Gastrocnemius medialis (tissue), 4 donors: ENCODE data around the gene DEK. TPM values are rescaled to one million over a fixed set of nuclear protein-coding genes. Genes with fewer than 3 reads are reported as not detected.

Experiments
- ATAC-seq, 2 donors: fragments of 150-250 bp; one replicate each; pipeline ENCODE4 v1.9.1; 2016
- DNase-seq, 2 donors: peaks; one replicate each; pipeline ENCODE4 v3.0.0-alpha.2; 2019
- H3K27ac ChIP-seq, 4 donors: fragments of 200-600 bp; sonication (generic); 1 replicate in 1 of 4; 2 replicates in 3 of 4; pipeline ENCODE4 v1.5.1; 2016 to 2018; ENCODE audit warnings: mild to moderate bottlenecking in 2 of 4, moderate library complexity in 1 of 4
- H3K27me3 ChIP-seq, 3 donors: fragments of 200-600 bp; sonication (generic) in 2 of 3; 1 replicate in 1 of 3; 2 replicates in 2 of 3; pipeline versions ENCODE4 v1.5.1 to v1.6.0; 2016 to 2019; ENCODE audit warnings: mild to moderate bottlenecking in 1 of 3, moderate library complexity in 1 of 3
- H3K36me3 ChIP-seq, 2 donors: fragments of 200-600 bp; sonication (generic) in 1 of 2; one replicate each; pipeline ENCODE4 v1.5.1; 2017 to 2018
- H3K4me1 ChIP-seq, 2 donors: fragments of 200-600 bp; sonication (generic) in 1 of 2; one replicate each; pipeline ENCODE4 v1.5.1; 2016 to 2017; ENCODE audit warnings: mild to moderate bottlenecking in 2 of 2
- H3K4me3 ChIP-seq, 4 donors: fragments of 200-600 bp; sonication (generic) in 3 of 4; 1 replicate in 1 of 4; 2 replicates in 3 of 4; pipeline ENCODE4 v1.5.1; 2016 to 2019; ENCODE audit warnings: mild to moderate bottlenecking in 2 of 4
- H3K9me3 ChIP-seq, 3 donors: fragments of 200-600 bp; sonication (generic) in 2 of 3; 1 replicate in 1 of 3; 2 replicates in 2 of 3; pipeline ENCODE4 v1.5.1; 2016 to 2019
- CTCF ChIP-seq, 5 experiments: fragments of 450-650 bp in 3 of 5; fragments of 200-600 bp in 2 of 5; sonication (generic) in 2 of 5; IDR thresholded peaks in 4 of 5; conservative IDR thresholded peaks in 1 of 5; 1 replicate in 4 of 5; 2 replicates in 1 of 5; pipeline ENCODE4 v1.5.1; 2016 to 2019; ENCODE audit warnings: antibody characterized with exemption in 5 of 5, mild to moderate bottlenecking in 3 of 5, moderate library complexity in 3 of 5
- POLR2A ChIP-seq, 2 donors: fragments of 450-650 bp; IDR thresholded peaks; one replicate each; pipeline ENCODE4 v1.6.1; 2017; ENCODE audit warnings: antibody characterized with exemption in 2 of 2, mild to moderate bottlenecking in 2 of 2, moderate library complexity in 2 of 2
- in situ Hi-C, 4 donors: fragments of 200-750 bp; cut with MboI; loops; one replicate each; pipeline versions ENCODE4 v1.15.0 to v1.8.0; 2017; ENCODE audit warnings: low sequenced_read_pairs in 4 of 4
- intact Hi-C: fragments of 100-400 bp; cut with DNase I; formaldehyde crosslinking; loops from one replicate; pipeline ENCODE4 v1.15.1; 2023; ENCODE audit warnings: low total_unique reads
- total RNA-seq, 4 donors: library from RNA; depleted of rRNA; stranded (reverse); fragments of >200 nt; gene quantifications; one replicate each; pipeline versions ENCODE4 v1.1.0 to v1.2.3, GENCODE V29; 2016

DEK gene
- total RNA-seq, 4 donors from 2014 or later, result 60.5 to 134 (median 105) TPM

GRCh38 chr6:18263418-18264218 lies 712 bp downstream of the DEK start:
- Histone ChIP-seq H3K4me1 (peaks cover 34 to 38% of the 10 kb centered on the region in 2 donors), H3K27me3 (no peaks in the 10 kb centered on the region), H3K9me3 (no peaks in the 10 kb centered on the region), H3K4me3 (peak overlapping the region; percentile 76 to 98 (median 90)), H3K36me3 (no peaks in the 10 kb centered on the region), H3K27ac (peak overlapping the region; percentile 86 to 100 (median 96))
- intact Hi-C loops (loop anchor here (2.0 to 5.0 kb wide), 4 partner anchors 39 to 239 kb away; partner anchors contain the start of genes KDM1B, RNF144B and TPMT), in situ Hi-C loops (no loop called here)
- no peak for TF ChIP-seq CTCF (IDR thresholded peaks at IDR 0.05 in 4 of 5, conservative IDR thresholded peaks at IDR 0.05 in 1 of 5)
- TF ChIP-seq POLR2A (IDR thresholded peaks at IDR 0.05), result no peak
- DNase-seq, result no peak
- ATAC-seq, result no peak

GRCh38 chr6:18262702-18263417 lies 1.5 kb downstream of the DEK start:
- in situ Hi-C loops, result no loop called here
- TF ChIP-seq CTCF (IDR thresholded peaks at IDR 0.05 in 4 of 5, conservative IDR thresholded peaks at IDR 0.05 in 1 of 5) (no peak), POLR2A (IDR thresholded peaks at IDR 0.05) (no peak)
- DNase-seq (no peak), ATAC-seq (no peak)
- H3K4me1 ChIP-seq, result peaks cover 34 to 38% of the 10 kb centered on the region in 2 donors
- intact Hi-C loops, result loop anchor here (2.0 to 5.0 kb wide), 2 partner anchors 124 to 239 kb away; partner anchors contain the start of gene RNF144B
- peak overlapping the region; percentile 76 to 98 (median 90) for H3K4me3 ChIP-seq
- H3K27ac ChIP-seq, result peak overlapping the region; percentile 25 to 100 (median 88)
- no peaks in the 10 kb centered on the region for H3K36me3 ChIP-seq
- H3K27me3 ChIP-seq, result no peaks in the 10 kb centered on the region
- H3K9me3 ChIP-seq, result no peaks in the 10 kb centered on the region

- Histone ChIP-seq H3K36me3 (peaks cover 0 to 8% of the 10 kb centered on the region in 2 donors), H3K9me3 (no peaks in the 10 kb centered on the region), H3K4me1 (peaks cover 34 to 38% of the 10 kb centered on the region in 2 donors), H3K27me3 (no peaks in the 10 kb centered on the region), H3K4me3 (no peak overlapping the region), H3K27ac (peak overlapping the region; percentile 71 to 100 (median 82))
- ATAC-seq (no peak), DNase-seq (no peak)
- in situ Hi-C loops, result no loop called here
- intact Hi-C loops, result loop anchor here (2.0 to 5.0 kb wide), 2 partner anchors 125 to 240 kb away; partner anchors contain the start of gene RNF144B
- TF ChIP-seq CTCF (IDR thresholded peaks at IDR 0.05 in 4 of 5, conservative IDR thresholded peaks at IDR 0.05 in 1 of 5) (no peak), POLR2A (IDR thresholded peaks at IDR 0.05) (no peak)
These were observed 2.5 kb downstream of the DEK start for GRCh38 chr6:18261877-18262276.

- H3K36me3 ChIP-seq, result peaks cover 0 to 21% of the 10 kb centered on the region in 2 donors
- H3K27ac ChIP-seq, result peak overlapping the region; percentile 71 to 100 (median 82)
- intact Hi-C loops (loop anchor here (5.0 kb wide), 1 partner anchor 242 kb away; no protein-coding TSS in a partner anchor), in situ Hi-C loops (no loop called here)
- TF ChIP-seq CTCF (IDR thresholded peaks at IDR 0.05 in 4 of 5, conservative IDR thresholded peaks at IDR 0.05 in 1 of 5), result peak in 1 of 5 experiments; percentile 25
- TF ChIP-seq POLR2A (IDR thresholded peaks at IDR 0.05), result no peak
- ATAC-seq (peak; percentile 45 to 51), DNase-seq (peak; percentile 45 to 75)
- H3K4me1 ChIP-seq, result peaks cover 34 to 38% of the 10 kb centered on the region in 2 donors
- H3K9me3 ChIP-seq, result no peaks in the 10 kb centered on the region
- H3K4me3 ChIP-seq, result peak overlapping the region in 1 of 4 donors; percentile 32
- H3K27me3 ChIP-seq, result no peaks in the 10 kb centered on the region
These were observed 3.8 kb downstream of the DEK start for GRCh38 chr6:18260448-18261106.
